ENCODE data around the gene CAMK2B. TPM values are rescaled to one million over a fixed set of nuclear protein-coding genes. Genes with fewer than 3 reads are reported as not detected.

Gene CAMK2B
- total RNA-seq, 4 donors from 2014 or later = 0.26 to 0.95 (median 0.69) TPM

DNA sequence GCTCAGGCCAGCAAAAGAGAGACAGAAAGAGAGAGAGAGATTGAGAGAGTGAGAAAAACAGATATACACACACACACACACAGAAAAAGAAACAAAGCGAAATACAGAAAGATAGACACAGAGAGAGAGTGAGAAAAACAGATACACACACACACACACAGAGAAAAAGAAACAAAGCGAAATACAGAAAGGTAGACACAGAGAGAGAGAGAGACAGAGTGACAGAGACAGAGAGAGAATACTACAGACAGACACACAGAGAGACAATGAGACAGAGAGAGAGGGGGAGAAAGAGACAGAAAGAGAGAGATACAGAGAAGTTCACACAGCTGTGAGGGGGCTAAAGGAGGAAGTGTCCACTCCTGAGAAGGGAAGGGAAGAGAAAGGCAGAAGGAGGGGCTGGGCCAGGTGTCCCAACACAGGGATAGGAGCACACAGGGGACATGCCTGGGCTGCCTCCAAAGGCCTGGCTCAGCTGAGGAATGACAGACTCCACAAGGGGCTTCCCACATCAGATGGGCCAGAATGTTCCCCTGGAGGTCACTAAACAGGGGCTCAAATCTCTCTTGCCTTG is 140.4 kb downstream of the CAMK2B start:
- intact Hi-C loops (cut with DNase I) = no loop called here
- Histone ChIP-seq H3K36me3 (no peaks in the 10 kb centered on the region), H3K4me3 (no peak overlapping the region), H3K9me3 (peaks cover 0 to 9% (median 0%) of the 10 kb centered on the region in 3 donors), H3K27ac (peak overlapping the region in 1 of 4 donors; percentile 11), H3K4me1 (peaks cover 8 to 22% (median 11%) of the 10 kb centered on the region in 3 donors), H3K27me3 (peaks cover 0 to 9% (median 0%) of the 10 kb centered on the region in 4 donors)
- DNase-seq = no peak
- no peak for TF ChIP-seq POLR2A (IDR thresholded peaks at IDR 0.05)
- 62 to 69% methylated on average over 2 of the region's 2 CpGs for WGBS, 2 donors

DNA sequence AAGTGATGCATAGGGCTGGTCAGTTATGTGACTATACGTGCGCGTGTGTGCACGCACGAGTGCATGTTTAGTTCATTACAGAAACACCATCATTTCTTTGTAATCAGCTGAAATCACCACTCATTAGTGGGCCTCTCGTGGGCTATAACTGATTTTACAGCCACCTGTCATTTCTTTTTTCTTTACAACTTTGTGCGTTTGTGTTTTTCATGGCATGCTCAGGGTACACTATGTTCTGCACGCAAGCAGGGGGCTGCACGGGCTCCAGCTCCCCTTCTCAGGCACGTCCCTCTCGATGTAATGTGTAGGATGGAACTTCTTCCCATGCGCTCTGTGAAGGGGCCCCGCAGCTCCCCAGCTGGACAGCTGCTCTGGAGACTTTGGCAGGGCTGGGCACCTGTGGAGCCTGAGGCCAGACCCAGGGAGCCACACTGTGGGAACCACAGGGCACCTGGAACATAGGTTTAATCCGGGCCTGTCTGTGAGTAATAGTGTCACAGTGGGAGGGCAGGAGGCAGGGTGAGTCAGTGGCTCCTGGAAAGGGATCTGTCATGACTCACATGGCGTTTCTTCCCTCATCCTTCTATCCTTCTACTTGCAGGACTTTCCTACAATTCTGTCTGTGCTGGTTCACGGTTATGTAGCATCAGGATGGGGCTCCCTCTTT is 141.1 kb downstream of the CAMK2B start:
- WGBS, 2 donors = 51 to 64% methylated on average over 14 to 16 of the region's 16 CpGs
- intact Hi-C loops (cut with DNase I) = no loop called here
- Histone ChIP-seq H3K4me1 (peaks cover 8 to 22% (median 11%) of the 10 kb centered on the region in 3 donors), H3K27me3 (peaks cover 0 to 6% (median 0%) of the 10 kb centered on the region in 4 donors), H3K9me3 (peaks cover 0 to 9% (median 0%) of the 10 kb centered on the region in 3 donors), H3K27ac (no peak overlapping the region), H3K36me3 (no peaks in the 10 kb centered on the region), H3K4me3 (no peak overlapping the region)
- TF ChIP-seq, protein P1, sequence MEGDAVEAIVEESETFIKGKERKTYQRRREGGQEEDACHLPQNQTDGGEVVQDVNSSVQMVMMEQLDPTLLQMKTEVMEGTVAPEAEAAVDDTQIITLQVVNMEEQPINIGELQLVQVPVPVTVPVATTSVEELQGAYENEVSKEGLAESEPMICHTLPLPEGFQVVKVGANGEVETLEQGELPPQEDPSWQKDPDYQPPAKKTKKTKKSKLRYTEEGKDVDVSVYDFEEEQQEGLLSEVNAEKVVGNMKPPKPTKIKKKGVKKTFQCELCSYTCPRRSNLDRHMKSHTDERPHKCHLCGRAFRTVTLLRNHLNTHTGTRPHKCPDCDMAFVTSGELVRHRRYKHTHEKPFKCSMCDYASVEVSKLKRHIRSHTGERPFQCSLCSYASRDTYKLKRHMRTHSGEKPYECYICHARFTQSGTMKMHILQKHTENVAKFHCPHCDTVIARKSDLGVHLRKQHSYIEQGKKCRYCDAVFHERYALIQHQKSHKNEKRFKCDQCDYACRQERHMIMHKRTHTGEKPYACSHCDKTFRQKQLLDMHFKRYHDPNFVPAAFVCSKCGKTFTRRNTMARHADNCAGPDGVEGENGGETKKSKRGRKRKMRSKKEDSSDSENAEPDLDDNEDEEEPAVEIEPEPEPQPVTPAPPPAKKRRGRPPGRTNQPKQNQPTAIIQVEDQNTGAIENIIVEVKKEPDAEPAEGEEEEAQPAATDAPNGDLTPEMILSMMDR (IDR thresholded peaks at IDR 0.05) = no peak
- no peak for TF ChIP-seq POLR2A (IDR thresholded peaks at IDR 0.05)
- no peak for DNase-seq

DNA sequence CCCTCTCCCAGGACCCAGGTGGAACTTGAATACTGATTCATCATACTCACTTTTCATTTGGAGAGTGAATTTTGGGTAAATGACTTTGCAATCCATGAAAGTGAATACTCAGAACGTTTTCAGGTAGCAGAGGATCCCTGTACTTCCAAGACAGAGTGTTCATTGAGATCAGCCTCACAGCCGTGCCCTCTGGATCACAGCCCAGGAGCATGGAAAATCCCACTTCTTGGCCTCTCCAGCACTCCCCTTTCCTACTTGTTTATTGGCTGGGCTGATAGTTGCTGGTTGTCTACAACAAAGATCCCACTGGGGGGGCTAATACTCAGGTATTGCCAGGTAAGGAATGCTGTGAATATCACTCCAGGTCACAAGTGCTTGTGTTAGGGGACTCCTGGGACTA is 142.0 kb downstream of the CAMK2B start:
- Histone ChIP-seq H3K9me3 (peaks cover 0 to 9% (median 0%) of the 10 kb centered on the region in 3 donors), H3K27me3 (peaks cover 0 to 6% (median 0%) of the 10 kb centered on the region in 4 donors), H3K4me3 (no peak overlapping the region), H3K4me1 (peaks cover 8 to 22% (median 11%) of the 10 kb centered on the region in 3 donors), H3K36me3 (no peaks in the 10 kb centered on the region), H3K27ac (no peak overlapping the region)
- TF ChIP-seq, protein P1 (IDR thresholded peaks at IDR 0.05) = no peak
- TF ChIP-seq POLR2A (IDR thresholded peaks at IDR 0.05) = no peak
- 13 to 15% methylated on average over 2 of the region's 2 CpGs for WGBS, 2 donors
- no peak for DNase-seq
- intact Hi-C loops (cut with DNase I) = no loop called here

DNA sequence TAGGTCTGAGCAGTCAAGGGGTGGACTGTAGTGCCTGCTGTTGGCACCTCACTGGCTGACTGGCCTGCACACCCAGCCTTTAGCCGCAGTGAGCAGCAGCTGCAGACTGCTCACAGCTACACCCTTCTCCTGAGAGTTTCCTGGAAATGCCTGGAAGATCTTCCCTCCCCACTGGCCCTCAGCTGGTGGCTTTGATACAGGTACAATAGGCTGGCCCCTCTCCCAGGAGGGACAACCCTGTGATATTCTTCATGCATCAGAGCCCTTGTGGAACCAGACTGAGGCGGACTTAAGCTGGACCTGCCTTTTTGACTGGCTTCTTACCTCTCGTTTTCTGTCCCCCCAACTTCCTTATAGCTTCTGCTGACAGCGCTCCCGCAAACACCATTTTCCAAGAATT is 142.6 kb downstream of the CAMK2B start:
- H3K36me3 ChIP-seq = no peaks in the 10 kb centered on the region
- WGBS, 2 donors = 84 to 87% methylated on average over 4 to 5 of the region's 5 CpGs
- no peak for TF ChIP-seq POLR2A (IDR thresholded peaks at IDR 0.05)
- TF ChIP-seq, protein P1 (IDR thresholded peaks at IDR 0.05) = no peak
- intact Hi-C loops (cut with DNase I) = no loop called here
- H3K27ac ChIP-seq = no peak overlapping the region
- H3K9me3 ChIP-seq = peaks cover 0 to 9% (median 0%) of the 10 kb centered on the region in 3 donors
- peaks cover 8 to 22% (median 11%) of the 10 kb centered on the region in 3 donors for H3K4me1 ChIP-seq
- H3K4me3 ChIP-seq = no peak overlapping the region
- H3K27me3 ChIP-seq = peaks cover 0 to 8% (median 0%) of the 10 kb centered on the region in 4 donors
- DNase-seq = no peak

DNA sequence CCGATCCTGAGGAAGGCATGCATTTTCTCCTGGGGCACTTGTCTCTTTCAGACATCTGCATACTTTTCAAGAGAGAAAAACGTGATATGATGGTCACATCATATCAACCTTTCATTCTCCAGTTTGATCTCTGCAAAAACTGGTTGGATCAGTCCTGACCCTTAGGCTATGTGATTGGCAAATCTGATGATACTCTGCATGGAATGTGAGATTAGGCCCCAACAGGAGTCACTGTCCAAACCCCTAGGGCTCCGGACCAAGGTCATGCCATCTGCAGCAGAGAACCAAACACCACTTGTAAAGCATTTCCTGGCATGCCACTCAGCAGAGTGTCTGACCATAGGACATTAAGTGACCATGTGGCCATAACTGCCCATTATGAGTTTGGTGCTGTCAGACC is 144.8 kb downstream of the CAMK2B start:
- Histone ChIP-seq H3K4me3 (no peak overlapping the region), H3K9me3 (peaks cover 0 to 9% (median 0%) of the 10 kb centered on the region in 3 donors)

More for the DNA sequence above, 144.8 kb downstream of the CAMK2B start:
- Histone ChIP-seq H3K27ac (no peak overlapping the region), H3K36me3 (no peaks in the 10 kb centered on the region), H3K4me1 (peaks cover 8 to 21% (median 11%) of the 10 kb centered on the region in 3 donors), H3K27me3 (peaks cover 0 to 26% (median 0%) of the 10 kb centered on the region in 4 donors)
- TF ChIP-seq, protein P1 (IDR thresholded peaks at IDR 0.05) = no peak
- TF ChIP-seq POLR2A (IDR thresholded peaks at IDR 0.05) = no peak
- no peak for DNase-seq
- intact Hi-C loops (cut with DNase I) = no loop called here
- 38 to 48% methylated on average over 3 of the region's 3 CpGs for WGBS, 2 donors

Data from esophagus squamous epithelium (tissue), 5 donors.